H4 (cell line): ENCODE measurements around the gene PAQR5. TPM values are rescaled to one million over a fixed set of nuclear protein-coding genes. Genes with fewer than 3 reads are reported as not detected.
"Not testable (repeated sequence)": the region's sequence is repeated elsewhere in the genome, so short reads cannot be mapped to it uniquely, and the experiment has no call there.

Experiments
- DNase-seq: peaks from one replicate; pipeline ENCODE4 v3.0.0-alpha.2; 2015; ENCODE audit warnings: low spot score
- total RNA-seq: library from RNA; depleted of rRNA; stranded (reverse); fragments of >200 nt; shearing (Covaris generic); gene quantifications from 2 replicates; pipeline ENCODE4 v1.2.3, GENCODE V29; 2014

Gene PAQR5
- total RNA-seq, 1 experiment from 2014 or later = 5.7 TPM

DNA sequence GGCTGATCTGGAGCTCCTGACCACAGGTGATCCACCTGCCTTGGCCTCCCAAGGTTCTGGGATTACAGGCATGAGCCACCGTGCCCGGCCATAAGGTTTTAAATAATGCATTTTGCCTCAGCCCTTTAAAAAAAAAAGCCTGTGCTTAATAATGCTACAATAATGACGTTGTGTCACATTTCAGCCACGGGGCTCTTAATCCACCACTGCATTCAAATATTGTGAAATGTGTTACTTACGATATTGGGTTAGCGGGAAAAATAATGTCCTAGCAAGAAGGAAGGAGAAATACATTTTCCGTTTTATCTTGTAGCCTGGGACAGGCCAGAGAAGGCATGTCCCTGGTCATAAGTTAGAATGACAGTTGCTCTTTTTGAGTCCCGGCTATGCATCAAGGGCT, 17.6 kb downstream of the PAQR5 start:
- no peak for DNase-seq

DNA sequence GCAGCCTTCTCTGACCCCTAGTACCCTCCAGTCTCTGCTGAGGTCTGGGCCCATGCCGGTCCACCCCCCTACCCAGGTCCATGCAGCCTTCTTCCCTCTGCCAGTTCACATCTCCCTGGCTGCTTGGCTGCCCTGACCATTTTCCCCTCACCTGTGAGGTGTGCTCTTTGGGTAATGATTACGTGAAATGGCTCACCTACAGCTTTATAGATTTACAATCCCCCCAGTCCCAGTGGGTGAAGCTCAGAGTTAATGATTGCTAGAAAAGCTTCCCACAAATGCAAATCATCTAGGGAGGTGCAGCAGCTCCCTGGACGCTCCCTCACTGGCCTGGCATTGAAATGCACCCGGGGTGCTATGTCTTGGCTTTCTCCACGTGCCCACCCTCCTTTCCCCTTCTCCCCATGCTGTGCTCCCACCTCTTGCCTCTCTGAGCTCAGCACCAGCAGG, 18.7 kb downstream of the PAQR5 start:
- no peak for DNase-seq

DNA sequence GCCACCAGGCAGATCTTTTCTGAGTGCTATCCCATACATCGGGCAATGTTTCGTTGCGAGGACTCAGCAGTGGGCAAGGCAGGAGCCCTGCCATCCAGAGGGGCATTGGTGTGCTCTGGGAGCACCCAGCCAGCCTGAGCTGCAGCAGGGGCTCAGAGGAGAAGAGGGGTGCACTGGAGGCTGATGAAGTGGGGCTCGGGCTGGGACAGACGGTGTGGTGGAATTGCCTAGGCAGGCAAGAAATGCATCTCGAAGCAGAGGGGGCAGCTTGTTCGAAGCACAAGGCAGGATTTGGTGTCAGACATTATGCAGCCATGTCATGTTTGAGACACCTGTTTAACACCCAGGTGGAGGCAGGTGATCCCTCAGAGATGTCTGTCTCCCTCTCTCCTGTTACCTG, 19.3 kb downstream of the PAQR5 start:
- DNase-seq = no peak

GRCh38 chr15:69319384-69320375, 21.0 kb downstream of the PAQR5 start:
- no peak for DNase-seq

DNA sequence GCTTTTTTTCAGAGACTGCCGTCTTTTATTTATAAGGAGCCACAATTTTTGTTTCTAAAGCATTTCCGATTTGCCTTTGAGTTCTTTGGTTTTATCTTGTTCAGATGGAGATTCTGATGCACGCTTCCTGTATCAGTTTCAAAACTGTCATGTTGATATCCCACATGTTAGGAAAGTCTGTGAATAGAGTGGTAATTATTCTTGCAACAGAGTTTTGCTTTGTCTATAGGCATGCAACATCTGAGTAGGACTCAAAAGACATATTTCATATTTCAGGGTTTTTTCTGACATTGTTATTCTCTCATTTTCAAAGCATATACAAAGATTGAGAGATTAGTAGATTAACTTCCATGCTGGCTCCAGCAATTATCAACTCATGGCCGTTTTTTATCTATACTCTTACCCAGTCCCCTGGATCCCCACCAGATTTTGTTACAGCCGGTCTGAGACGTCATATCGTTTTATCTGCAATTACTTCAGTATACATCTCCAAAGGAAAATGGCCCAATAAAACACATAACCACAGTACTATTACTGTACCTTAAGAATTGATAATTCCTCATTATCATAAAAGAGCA, 22.4 kb downstream of the PAQR5 start:
- no peak for DNase-seq

- no peak for DNase-seq
Observed at GRCh38 chr15:69323893-69324430, 25.2 kb downstream of the PAQR5 start.

DNA sequence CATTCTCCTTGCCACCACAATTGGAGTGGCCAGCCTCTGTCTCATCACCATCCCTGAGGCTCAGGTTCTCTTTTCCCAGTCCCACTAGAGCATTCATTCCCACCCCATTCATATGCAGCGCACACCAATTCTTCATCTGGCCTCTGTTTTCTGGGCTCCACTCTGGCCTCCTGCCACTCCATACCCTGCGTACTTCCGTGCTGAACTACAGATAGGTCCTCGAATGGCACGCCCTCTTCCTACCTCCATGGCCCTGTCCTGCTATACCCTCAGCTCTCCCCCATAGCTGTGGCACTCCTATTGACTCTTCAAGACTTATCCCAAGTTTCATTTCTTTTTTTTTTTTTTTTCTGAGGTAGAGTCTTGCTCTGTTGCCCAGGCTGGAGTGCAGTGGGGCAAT, 25.9 kb downstream of the PAQR5 start:
- no peak for DNase-seq

DNA sequence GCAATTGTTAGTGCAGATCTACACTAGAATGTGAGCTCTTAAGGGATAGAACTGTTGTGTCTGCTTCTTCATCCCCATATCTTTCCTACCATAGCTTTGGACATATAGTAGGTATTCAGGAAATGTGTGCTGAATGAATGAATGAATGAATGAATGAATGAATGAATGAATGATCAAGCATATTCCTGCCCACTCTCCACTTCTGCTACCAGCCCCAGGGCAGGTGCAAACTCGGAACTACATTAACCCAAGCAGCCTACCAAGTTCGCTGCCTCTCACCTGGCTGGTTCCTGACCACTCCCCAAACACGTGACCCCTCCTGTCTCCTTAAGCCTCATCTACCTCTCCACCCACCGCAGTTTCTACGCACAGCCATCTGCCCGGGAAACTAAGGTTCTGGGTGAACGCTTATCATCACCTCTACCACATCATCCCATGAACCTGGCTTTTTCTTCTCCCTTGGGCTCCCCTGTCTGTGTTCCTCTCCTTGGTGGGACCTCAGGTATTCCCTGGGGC, 26.8 kb downstream of the PAQR5 start:
- no peak for DNase-seq

GRCh38 chr15:69328080-69328479, 29.4 kb downstream of the PAQR5 start:
- no peak for DNase-seq

GRCh38 chr15:69328739-69329138, 30.0 kb downstream of the PAQR5 start:
- no peak for DNase-seq

DNA sequence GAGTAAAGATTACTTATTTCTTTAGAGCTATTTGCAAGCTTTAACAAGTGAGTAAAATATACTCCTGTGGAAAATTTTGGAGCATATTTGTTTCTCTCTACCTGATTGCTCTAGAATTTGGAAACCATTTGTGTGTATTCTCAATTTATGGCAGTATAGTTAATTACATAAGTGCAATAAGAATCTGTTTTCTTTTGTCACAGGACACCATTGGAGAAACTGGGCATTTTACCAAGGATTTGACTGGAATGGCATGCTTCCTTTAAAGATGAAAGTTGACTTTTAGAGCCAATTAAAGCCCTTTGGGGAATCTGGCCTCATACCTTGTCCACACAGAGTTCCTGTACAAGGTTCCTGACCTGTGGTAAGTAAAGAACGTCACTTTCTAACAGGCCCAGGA, 38.4 kb downstream of the PAQR5 start:
- DNase-seq = no peak

- DNase-seq = no peak
Observed at GRCh38 chr15:69338535-69339213, 40.0 kb downstream of the PAQR5 start.

DNA sequence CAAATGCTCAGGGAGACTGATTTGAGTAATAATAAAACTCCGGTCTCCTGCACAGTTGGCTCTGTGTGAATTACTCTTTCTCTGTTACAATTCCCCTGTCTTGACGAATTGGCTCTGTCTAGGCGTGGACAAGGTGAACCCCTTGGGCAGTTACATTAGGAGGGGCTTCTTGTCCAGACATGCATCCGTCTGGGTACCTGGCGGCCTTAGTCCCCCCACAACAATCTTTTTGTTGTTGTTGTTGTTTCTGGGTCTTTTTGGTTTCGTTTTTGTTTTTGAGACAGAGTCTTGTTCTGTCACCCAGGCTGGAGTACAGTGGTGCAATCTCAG, 40.5 kb downstream of the PAQR5 start:
- DNase-seq = not testable (repeated sequence)

DNA sequence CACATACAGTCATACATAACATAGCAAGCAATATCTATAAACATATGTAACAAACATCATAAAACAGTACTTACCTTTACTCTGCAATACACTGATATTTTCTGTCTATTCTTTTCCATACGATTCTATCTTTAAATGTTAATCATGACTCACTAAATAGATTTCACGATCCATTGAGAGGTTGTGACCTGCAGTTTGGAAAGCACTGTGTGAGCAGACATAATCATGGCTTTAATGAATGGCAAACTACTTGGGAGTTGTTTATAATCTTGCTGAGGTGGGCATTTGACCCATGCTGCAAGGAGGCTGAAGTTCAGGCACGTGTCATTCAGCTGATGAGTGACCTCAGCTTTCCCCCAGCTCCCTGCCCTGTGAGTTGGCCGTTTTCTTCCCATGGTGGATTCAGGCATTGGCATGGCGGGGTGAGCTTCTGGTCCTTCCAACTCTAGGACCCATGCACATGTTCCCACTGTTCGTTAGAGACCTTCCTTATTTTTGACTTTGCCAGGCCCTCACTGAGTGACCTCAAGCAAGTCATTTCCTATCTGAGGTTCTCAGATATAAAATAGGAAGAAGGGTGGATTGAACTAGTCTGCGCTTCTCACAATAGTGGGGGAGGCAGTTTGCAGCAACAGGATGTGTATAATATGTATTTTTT, 41.7 kb downstream of the PAQR5 start:
- DNase-seq = no peak

- no peak for DNase-seq
Observed at GRCh38 chr15:69341356-69341755, 42.6 kb downstream of the PAQR5 start.

- DNase-seq = no peak
Observed at GRCh38 chr15:69342460-69343076, 43.9 kb downstream of the PAQR5 start.

DNA sequence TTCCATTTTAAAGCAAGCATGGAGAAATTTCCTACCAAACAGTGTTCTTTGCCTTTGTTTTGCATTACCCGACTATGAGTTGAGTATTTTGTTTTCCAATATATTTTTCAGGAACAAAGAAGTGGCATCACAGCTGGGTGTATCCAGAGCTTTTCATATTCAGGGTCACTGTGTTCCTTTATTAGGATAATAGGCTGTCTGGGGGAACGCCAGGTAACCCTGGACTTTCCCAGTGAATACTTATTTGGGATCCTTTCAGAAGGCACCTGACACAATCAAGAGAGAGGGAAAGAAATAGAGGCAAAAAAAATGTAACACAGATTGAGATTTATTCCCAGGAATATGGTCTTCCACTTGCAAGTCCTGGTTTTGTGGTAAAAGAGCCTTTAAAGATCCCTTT, 44.4 kb downstream of the PAQR5 start:
- DNase-seq = no peak

DNA sequence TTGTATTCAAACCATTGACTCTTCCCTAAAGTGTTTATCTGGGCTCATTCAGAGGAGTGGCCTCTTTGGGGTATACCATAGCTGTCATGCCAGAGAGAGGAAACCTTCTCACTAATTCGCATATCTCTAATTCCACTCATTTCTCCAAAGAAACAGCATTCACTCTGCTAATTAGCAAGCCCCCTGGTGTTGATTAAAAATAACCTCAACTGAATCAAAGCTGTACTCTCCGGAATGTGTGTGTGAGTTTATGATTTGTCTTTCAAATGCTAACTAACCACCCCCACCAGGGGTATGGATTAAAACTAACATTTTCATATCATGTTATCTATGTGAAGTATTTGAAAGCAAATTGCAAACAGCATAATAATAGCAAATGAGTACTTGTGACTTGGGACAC, 45.5 kb downstream of the PAQR5 start:
- DNase-seq = no peak

DNA sequence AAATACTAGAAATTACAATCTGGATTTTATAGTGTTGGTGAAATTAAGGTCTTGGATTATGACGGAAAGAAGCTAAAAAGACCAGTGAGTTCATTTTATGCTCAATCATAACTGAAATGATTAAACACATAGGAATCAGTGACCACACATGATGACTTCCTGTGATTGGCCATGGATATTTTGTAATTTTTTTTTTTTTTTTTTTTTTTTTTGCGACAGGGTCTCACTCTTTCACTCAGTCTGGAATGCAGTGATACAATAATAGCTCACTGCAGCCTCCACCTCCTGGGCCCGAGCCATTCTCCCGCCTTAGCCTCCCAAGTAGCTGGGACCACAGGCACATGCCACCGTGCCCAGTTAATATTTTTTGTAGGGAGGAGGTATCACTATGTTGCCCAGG, 47.4 kb downstream of the PAQR5 start:
- no peak for DNase-seq

DNA sequence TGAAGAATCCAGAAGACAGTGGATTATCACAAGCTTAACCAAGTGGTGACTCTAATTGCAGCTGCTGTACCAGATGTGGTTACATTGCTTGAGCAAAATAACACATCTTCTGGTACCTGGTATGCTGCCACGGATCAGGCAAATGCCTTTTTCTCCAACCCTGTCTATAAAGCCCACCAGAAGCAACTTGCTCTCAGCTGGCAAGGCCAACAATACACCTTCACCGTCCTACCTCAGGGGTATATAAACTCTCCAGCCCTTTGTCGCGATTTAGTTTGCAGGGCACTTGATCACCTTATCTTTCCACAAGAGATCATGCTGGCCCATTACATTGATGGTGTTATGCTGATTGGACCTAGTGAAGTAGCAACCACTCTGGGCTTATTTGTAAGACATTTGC, 52.6 kb downstream of the PAQR5 start:
- no peak for DNase-seq

DNA sequence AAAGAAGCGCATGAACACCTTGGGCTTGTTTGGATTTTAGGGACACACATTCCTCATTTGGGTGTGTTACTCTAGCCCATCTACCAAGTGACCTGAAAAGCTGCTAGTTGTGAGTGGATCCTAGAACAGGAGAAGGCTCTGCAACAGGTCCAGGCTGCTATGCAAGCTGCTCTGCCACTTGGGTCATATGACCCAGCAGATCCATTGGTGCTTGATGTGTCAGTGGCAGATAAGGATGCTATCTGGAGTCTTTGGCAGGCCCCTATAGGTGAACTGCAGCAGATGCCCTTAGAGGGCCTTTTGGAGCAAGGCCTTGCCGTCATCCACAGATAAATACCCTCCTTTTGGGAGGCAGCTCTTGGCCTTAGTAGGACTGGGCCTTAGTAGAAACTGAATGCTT, 53.2 kb downstream of the PAQR5 start:
- no peak for DNase-seq
